Activated gamma-delta T cell treated with Interleukin-2 at 50 U/mL for 16 hours (primary cell): ENCODE measurements around the gene WIZ.
"Not testable (repeated sequence)": the region's sequence is repeated elsewhere in the genome, so short reads cannot be mapped to it uniquely, and the experiment has no call there.

ENCODE experiments used
- DNase-seq: peaks from one replicate; pipeline ENCODE4 v3.0.0-alpha.2; 2020

Gene WIZ

DNA sequence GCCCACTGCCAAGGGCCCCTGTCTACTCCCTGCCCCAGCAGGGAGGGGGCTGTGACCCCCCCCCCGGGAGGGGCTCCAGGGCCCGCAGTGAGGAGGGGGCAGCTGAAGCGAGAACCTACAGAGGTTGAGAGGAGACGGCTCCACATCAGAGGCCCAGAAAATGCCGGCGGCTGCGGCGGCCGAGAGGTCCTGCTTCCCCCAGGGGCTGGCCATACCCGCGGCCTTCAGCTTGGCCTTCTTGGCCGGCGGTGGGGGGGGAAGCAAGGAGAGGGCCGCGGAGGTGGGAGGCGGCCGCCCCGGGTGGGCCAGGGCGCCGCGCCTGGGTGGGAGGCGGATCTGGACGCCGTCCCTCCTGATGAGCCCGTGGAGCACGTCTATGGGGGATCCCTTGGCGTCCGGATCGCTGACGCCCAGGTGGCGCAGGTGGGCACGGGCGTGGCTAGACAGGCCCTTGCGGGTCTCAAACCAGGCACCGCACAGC lies 21.7 kb downstream of the WIZ start:
- DNase-seq, result no peak

DNA sequence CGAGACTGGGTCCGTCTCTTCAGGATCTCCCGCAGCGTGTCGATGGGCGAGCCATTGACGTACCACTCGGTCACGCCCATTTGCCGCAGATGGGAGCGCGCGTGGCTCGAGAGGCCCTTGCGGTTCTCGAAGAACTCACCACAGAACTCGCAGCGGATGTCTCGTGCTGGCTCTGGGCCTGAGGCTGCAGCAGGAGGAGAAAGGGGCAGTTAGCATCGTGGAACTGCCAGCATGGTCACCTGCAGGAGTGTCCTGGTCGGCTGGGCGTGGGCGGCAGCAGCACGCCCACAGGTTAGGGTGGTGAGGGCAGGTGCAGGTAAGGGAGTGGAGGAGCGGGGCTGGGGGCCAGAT lies 22.4 kb downstream of the WIZ start:
- no peak for DNase-seq

DNA sequence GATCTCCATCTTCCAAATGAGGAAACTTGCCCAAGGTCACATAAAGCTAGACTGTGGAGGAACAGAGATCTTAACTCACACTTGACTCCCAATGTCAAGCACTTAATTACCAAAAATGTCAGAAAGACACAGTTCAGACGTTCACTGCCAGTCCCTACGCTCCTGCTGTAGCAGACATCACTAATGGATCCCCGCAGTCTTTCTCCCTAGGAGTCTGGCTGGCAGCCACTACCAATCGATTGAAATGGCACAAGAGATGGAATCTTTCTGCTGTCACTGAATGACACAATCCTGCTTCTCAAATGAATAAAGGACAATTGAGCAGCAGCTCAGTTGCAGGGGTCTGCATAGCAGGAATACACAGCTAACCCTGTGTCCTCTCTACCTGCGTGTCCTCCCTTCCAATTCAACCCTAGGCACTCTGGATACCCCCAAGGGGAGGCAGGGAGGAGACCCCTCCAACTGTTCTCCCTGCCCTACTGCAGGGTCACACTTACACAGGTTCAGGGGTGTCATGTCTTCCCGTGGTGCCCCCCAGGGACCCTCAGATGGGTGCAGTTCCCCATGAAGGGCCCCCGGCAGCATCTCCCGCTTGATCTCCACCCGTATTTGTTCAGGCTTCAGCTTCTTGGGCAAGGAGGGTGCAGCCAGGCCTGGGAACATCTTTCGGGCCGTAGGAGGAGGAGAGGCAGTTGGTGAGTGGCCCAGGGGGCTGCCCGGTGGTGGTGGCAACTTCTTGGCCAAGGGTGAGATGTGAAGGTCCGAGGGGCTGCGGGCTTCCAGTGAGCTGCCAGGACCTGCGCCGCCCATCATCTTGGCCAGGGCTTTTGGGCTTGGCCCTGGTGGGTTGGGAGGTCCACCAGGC lies 23.0 kb downstream of the WIZ start:
- no peak for DNase-seq

DNA sequence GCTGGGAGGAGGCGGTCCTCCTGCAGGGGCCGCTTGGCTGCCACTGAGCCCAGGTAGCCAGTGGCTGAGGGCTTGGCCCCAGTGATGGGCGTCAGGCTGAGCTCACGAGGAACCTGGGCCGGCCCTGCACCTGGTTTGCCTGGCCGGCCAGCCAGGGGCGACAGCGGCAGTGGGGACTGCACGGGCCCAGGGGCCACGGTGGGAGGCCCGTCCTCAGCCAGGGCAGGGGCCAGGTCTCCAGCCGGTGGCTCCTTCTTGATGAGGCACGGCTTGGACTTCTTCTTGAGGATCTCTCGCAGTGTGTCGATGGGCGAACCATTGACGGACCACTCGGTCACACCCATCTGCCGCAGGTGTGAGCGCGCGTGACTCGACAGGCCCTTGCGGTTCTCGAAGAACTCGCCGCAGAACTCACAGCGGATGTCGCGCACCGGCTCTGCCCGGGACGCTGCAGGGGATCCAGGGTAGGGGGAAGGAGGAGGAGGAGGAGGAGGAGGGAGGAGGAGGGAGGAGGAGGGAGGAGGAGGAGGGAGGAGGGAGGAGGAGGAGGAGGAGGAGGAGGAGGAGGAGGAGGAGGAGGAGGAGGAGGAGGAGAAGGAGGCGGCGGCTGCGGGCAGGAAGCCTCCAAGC lies 24.3 kb downstream of the WIZ start:
- DNase-seq, result no peak

DNA sequence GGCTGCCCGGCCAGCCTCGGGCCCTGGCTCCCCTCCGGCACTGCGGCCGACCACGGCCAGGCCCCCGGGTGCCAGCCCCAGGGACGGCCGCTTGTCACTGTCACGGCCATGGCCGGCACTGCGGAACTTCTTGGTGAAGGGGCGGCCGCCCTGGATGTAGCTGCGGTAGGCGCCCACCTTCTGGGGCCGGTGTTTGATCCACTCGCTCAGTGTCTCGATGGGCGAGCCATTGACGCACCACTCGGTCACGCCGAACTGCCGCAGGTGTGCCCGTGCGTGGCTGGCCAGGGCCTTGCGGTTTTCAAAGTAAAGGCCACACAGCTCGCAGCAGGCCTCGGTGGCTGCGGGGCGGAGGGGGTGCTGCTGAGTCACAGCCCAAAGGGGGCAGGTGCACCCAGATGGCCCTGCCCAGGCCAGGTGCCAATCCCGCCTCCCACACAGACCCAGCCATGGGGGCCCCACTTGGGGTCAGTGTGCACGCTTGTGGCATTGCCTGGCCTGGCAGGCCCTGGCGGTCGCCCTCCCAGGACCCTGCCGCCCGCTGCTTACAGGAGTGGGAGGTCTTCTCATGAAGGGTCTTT lies 25.0 kb downstream of the WIZ start:
- DNase-seq, result no peak

DNA sequence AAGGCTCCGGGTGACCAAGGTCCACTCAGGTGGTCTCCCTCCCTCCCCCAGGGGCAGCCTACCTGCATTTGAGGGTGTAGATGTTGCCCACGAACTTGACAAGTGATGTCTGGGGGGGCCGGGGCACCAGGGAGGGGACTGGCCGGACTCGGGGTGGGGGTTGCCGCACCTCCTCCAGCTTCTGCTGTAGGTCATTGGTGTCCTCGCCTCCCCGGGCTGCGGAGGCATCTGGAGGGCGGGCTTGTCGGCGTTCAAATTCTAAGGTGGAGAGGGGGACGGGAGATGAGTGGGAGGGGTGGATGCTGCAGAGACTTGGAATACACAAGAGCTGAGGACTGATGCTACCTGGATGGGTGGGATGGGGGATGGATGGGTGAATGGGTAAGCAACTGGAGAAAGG lies 25.6 kb downstream of the WIZ start:
- DNase-seq, result no peak

DNA sequence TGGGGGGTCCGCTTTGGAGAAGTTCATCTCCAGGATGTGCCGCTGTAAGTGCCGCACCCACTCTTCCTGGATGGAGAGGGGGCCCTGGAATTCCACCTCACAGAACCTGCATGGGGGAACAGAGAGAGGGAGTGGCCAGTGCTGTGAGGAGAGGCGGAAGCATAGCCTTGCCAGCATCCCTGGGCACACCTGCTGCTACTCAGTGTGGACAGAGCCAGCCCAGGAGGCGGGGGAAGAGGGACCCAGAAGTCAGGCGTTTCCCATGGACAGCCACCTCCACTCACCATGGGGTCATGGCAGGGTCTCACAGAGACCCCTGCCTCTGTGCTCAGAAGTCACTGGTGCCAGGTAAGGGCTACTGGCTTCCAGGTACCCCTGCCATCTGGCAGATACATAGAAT lies 26.6 kb downstream of the WIZ start:
- DNase-seq, result no peak

DNA sequence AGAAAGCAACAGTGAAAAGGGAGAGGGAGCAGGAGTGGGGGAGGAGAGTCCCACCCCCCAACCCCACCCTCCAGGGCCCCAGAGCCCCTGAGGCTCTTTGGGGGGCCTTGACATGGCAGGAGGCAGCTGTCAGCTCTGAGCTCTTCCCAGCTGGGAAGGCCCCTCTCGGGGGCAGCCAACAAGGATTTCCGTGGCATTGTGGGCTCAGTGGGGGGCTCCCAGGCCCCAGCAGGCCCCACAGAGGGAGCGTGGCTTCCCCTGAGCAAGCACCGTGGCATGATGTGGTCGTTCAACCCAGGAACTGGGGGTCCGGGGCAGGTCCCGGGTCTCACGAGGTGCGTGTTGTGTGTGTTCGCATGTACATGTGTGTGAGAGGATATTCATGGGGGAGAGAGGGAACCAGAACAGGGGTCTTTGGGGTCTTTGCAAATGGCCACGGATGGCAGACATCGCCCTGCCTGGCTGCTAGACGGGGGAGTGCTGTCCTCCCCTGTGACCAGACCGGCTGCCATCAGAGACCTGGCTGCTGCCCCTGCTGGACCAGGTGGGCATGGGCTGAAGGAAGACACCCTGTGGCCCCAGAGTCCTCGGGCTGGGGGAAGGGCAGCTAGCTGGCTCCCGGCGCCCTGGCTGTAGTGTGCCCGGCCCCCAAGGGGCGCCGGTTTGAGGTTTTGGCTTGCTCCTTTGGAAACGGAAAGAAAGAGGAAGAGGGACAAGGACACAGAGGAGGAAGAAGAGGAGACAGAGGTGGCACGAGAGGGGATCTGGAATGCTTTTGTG lies 27.3 kb downstream of the WIZ start:
- DNase-seq, result no peak

DNA sequence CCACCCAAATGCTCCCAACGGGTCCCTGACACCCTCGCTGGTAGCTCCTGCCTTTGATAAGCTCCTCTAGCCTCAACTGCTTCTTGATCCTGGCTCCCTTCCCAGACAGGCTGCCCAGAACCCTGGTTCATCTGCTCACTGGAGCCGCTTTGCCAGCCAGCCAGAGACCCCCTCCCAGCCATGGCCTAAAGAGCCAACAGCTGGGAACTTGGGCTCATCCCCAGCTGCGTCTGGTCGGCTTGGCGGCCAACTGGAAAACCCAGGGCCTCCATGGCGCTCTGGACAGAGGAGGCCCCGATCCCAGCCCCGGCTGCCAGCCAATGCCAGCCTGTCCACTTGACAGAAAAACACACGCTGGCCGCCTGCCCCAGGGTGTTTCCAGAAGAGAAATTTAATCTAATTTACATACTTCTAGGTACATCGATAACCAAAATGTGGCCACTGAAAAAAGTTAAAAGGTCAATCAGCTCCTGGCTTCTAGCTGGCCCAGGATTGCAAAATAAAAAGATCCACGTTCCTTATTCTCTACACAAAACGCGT lies 28.0 kb downstream of the WIZ start:
- DNase-seq, result no peak

DNA sequence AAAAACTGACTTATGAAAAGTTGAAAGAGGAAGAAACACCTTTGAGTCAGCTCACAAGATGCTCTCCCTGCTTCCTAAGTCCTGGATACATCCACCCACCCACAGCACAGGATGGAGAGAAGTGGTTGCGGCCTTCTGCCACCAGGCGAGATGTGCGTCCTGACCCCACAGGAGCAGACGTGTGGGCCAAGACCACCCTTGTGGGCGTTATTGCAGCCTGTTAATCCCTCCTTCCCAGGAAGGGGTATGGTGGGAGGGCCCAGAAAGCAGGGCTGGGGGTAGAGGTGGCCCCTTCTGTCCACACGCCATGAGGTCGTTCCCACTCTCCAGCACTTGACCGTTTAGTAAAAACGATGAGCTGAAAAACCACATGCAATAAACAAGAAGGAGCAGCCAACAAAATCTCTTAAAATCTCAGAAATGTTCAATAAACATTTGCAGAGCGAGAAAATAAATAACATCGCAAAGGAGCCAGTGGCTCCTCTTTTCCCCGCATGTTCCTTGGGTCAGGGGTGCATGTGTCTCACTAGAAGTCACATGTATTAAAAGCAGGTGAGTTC lies 28.5 kb downstream of the WIZ start:
- no peak for DNase-seq

DNA sequence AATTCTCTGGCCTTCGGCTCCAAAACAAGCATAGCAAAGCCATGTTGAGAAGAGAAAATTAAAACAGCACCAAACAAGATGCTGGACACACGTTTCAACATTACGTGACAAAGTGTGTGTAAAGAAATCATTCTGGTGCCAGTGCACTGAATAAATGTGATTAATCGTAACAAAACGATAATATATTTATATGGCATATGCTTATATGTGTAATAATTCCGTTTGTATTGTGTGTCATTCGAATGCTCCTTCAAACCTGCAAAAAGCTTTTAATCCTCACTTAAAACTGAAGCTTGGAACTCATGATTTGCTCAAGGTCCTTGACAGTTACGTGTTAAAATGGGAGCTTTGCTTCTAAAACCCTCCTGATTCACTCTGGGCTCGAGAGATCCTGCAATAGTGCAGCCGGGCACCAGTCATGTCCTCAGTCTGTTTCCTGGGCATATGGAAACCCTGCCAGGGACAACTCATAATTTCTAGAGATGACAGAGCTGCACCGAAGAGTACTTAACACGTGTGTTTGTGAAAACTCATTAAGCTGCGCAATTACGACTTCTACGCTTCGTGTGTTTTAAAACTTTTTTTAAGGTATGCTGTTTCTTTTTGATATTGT lies 30.2 kb downstream of the WIZ start:
- DNase-seq, result no peak

DNA sequence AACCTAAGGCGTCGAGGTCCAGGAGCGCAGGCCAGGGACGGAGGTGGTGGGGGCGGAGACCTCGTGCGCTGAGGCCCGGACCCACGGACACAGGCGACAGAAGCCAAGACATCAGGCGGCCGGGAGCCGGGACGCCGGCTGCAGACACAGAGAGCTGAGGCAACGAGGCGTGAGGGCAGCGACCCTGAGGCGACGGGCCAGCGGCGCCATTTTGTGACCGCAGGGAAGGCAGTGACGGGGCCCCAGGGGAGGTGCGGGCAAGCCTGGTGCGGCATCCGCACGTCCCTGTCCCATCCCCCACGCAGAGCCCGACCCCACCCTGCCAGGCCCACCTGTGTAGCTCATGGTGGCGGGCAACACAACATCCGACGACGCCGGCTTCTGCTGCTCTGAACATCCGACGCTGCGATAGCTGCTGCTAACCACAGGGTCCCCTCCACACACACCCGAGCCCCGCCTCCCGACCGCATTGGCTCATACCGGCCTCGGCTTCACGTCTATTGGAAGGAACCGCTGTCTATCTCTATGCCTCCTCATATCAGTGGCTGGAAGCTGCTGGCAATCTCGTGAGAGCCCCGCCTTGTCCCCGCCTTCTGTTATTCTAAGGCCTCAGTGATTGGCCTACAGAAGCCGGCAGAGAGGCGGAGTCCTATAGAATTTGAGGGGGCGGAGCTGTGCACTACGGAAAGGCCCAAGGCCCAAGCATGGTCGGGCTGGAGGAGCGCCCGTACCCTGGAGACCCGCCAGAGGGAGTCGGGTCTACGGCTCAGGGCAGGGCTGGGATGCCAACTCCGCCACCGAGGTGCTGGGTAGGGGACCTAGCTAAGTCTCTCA lies 31.0 kb downstream of the WIZ start, which contains the start of gene AKAP8L:
Gene AKAP8L (minus strand): TSS at position 410 of the 834 bp plus-strand sequence. CDS start 65 bp downstream, at position 345.
- DNase-seq, result peak; percentile 99

DNA sequence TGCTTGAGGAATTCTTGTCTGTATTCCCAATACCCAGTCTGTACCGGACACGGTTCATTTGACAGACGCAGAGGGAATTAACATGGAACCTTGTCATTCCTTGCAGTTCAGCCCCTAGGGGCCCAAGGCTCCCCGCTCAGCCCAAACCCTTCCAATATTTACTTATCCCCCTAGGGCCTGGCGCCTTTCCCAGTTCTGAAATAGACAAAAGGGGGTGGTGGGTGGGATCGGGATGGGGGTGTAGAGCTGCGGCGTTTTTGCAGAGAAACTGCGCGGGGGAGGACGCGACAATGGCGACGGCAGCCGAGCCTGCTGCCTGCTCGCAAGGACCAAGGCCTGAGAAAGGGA lies 31.6 kb downstream of the WIZ start:
- DNase-seq, result no peak

DNA sequence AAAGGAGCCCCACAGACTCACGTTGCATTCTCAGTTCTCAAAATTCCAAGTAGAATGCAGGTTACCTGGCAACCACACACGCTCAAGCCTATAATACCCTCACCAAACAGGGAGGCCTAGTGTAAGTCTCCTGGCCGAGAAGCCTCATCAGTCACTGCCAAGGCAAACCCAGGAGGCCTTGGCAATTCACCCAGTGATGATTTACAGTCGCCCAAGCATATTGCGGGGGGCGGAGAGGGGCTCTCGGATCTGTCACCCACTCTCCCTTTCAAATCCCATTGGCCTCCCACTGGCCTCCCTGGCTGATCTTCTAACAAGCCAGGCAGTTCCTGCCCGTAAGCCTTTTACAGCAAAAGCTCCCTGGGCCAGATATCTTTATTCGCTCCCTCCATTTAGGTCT lies 32.1 kb downstream of the WIZ start:
- DNase-seq, result no peak

DNA sequence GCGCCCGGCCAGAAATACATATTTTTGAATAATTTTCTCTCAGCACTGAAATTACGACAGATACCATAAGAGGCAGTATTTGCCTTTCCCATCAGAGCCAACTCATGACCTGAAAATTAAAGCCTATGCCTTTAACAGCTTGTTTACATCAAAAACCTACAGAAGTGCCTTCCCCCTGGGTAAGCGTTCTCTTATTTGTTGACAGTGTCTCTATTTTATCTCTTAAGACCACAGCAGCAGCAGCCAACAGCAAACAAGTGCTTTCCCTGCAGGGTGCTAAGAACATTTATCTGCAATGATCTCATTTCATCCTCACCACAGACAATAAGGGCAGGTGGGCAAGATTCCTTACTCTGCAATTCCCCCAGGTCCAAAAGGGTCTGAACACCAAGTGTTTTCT lies 36.9 kb downstream of the WIZ start:
- no peak for DNase-seq

DNA sequence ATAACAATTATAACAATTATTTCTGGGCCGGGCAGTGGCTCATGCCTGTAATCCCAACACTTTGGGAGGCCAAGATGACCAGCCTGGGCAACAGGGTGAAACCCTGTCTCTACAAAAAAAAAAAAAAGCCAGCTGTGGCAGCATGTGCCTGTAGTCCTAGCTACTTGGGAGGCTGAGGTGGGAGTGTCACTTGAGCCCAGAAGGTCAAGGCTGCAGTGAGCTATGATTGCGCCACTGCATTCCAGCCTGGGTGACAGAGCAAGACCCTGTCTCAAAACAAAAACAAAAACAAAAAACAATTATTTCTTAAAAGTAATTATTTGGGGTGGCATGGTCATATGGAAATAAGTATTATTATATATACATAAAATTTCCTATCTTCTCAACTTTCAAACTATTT lies 38.4 kb downstream of the WIZ start:
- not testable (repeated sequence) for DNase-seq

DNA sequence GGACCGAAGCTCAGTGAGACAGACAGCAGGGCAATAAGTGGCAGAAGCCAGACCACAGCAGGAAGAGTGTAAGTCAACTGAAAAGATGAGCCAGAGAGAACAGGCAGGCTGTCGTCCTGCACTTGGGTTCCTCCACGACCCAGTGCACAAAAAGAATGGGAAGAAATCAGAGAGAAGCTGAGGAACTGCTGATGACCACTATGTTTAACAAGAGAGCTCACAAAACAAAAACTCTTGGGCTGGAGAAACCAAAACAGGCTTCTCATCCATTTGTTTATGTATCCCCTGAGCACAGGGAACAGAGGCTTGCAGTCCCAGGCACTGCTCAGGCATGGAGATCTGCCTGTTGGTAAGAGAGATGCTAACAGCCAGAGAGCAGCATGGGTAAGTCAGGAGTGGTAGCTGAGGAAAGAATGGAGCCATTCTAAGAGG lies 45.0 kb downstream of the WIZ start:
- no peak for DNase-seq

DNA sequence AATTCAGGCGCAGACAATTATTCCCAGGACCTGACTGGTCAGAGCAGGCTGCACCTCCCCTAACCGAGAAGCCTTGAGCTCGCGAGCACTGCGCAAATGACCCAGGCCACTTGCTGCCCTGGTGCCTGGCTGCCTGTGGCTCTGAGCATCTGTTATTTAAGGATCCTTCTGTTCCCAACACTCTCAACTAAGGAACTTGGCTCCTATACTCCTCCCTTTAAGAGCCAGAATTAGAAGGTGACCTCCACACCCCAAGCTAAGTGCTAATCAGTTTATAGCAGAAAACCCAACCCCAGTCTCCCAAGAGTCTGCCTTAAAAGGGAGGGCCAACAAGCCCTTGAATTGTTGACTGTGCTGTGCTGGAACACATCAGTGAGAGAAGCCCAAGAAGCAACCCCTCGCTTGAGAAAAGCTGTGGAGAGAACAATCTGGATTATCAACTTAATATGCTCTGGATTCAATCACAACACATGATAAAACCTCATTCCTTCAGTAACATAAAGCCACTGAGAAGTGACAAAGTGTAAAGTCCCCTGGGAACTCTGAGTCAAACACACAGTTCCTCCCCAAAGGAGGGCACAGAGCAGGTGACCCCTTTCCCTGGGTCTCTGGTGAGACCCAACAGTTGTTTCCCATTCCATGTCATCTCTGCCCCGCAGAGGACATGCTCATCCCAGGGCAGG lies 45.5 kb downstream of the WIZ start:
- DNase-seq, result no peak

DNA sequence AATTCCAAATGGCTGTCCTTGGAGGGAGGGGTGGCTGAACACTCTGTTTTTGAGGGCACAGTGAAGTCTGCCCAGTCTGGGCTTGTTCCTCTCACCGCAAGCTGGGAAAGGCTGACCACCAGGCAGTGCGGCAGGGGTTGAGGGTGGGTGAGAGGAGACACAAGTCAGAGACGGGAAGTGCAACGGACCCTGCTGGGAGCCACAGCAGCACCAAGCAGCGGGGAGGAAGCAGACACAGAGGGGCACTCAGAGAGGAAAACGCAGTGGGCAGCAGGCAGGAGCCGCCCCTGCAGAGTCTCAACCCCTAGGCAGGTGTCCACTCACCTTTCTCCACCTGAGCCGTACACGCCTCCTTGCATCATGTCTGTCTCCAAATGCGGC lies 46.6 kb downstream of the WIZ start:
- no peak for DNase-seq

DNA sequence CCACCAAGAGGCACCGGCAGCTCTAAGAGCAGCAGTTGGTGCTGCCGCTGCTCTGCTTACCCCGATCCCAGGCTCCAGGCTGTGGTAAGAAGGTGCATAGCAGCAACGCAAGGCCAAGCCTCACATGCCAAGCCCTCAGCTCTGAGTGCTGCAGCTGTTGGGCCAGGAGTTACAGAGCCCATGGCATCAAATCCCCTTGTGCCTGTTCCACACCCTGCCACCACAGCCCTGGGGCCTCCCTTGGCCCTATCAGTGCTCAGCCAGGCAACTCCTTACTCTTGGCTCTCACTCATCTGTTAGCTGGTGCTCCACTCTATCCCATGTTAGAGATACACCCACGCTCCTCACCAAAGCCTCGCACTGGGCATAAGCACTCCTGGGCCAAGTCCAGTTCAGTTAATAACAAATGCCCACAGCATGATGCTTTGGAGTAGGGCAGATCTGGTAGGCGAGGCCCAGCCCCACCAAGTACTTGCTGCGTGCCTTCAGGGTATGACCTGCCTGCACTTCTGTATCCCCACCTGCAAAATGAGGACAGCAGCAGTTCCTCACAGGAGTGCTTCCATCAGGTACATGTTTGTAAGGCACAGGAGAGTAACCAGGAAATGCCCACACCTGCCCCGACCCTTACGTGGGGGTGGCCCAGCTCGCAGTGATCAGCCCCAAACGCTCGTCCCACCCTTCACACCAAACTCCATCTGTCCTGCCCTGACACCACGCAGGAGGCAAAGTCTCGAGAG lies 47.2 kb downstream of the WIZ start:
- no peak for DNase-seq
